HG02885 (cell line): Measurements from ENCODE around the gene EXD3.

ENCODE experiments used
- ATAC-seq: cut with Tn5 transposase; IDR thresholded peaks from one replicate; pipeline ENCODE4 v1.9.1; 2021; ENCODE audit warnings: mild to moderate bottlenecking; ENCODE audit not compliant: unreplicated experiment, poor library complexity

Gene EXD3

GRCh38 chr9:137299203-137299565, 123.8 kb downstream of the EXD3 start:
- ATAC-seq, result no peak

- ATAC-seq, result no peak
Observed at GRCh38 chr9:137298401-137299202, 124.4 kb downstream of the EXD3 start.

- ATAC-seq, result no peak
Observed at GRCh38 chr9:137297966-137298365, 125.0 kb downstream of the EXD3 start.

- ATAC-seq, result no peak
Observed at GRCh38 chr9:137296670-137297664, 126.0 kb downstream of the EXD3 start.

- ATAC-seq, result no peak
Observed at GRCh38 chr9:137295849-137296669, 126.9 kb downstream of the EXD3 start.

GRCh38 chr9:137295238-137295811, 127.6 kb downstream of the EXD3 start:
- no peak for ATAC-seq

GRCh38 chr9:137294681-137295237, 128.2 kb downstream of the EXD3 start:
- no peak for ATAC-seq

- no peak for ATAC-seq
Observed at GRCh38 chr9:137294091-137294680, 128.8 kb downstream of the EXD3 start.

- no peak for ATAC-seq
Observed at GRCh38 chr9:137293482-137294090, 129.4 kb downstream of the EXD3 start.

GRCh38 chr9:137293094-137293481, 129.9 kb downstream of the EXD3 start:
- no peak for ATAC-seq

- no peak for ATAC-seq
Observed at GRCh38 chr9:137286975-137287383, 136.0 kb downstream of the EXD3 start.

GRCh38 chr9:137281345-137282116, 141.4 kb downstream of the EXD3 start:
- ATAC-seq, result no peak

GRCh38 chr9:137280474-137281344, 142.3 kb downstream of the EXD3 start:
- ATAC-seq, result no peak

GRCh38 chr9:137279741-137280473, 143.1 kb downstream of the EXD3 start:
- ATAC-seq, result no peak

- ATAC-seq, result no peak
Observed at GRCh38 chr9:137278721-137279711, 143.9 kb downstream of the EXD3 start.
